ENCODE results near the gene CTDNEP1. TPM values are rescaled to one million over a fixed set of nuclear protein-coding genes. Genes with fewer than 3 reads are reported as not detected.
A peak's percentile ranks its signal among the peaks of the same experiment; 100 is the strongest.
"Not testable (repeated sequence)": the region's sequence is repeated elsewhere in the genome, so short reads cannot be mapped to it uniquely, and the experiment has no call there.

CTDNEP1 gene
- total and polyA plus RNA-seq, 4 donors: 11.0 to 28.6 (median 18.6) TPM

DNA sequence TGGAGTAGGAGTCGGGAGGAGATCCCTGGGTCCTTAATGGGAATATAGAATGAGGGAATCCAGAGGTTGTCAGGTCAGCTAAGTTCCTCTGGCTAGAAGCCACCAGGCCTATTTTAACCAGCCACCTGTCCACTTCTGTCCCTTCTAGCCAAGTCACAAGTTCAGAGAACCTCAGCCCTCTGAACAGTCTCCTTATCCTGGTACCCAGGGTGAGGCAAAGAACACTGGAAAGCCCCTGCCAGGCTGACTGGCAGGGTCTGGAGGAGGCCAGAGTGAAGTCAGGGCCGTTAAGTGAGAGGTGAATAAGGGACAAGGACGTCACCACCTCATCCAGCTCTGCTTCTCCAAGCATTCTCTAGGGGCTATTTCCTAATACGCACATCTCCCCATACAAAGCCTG lies 2.7 kb downstream of the CTDNEP1 start:
- H3K9ac ChIP-seq (ENCODE audit: low read depth in 1 of 2, low read length in 2 of 2): no peak overlapping the region
- no peaks in the 10 kb centered on the region for H3K27me3 ChIP-seq (ENCODE audit: control insufficient read depth in 4 of 4, insufficient read depth in 4 of 4, low read length in 3 of 4)
- DNase-seq (ENCODE audit: low spot score): no peak
- TF ChIP-seq, protein P1, sequence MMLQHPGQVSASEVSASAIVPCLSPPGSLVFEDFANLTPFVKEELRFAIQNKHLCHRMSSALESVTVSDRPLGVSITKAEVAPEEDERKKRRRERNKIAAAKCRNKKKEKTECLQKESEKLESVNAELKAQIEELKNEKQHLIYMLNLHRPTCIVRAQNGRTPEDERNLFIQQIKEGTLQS (IDR thresholded peaks at IDR 0.05): no peak
- no peak for TF ChIP-seq JUND (IDR thresholded peaks at IDR 0.05)
- TF ChIP-seq YY1 (IDR thresholded peaks at IDR 0.05): no peak
- no peak for TF ChIP-seq NR2F2 (IDR thresholded peaks at IDR 0.05)
- H3K4me3 ChIP-seq (ENCODE audit: low read depth in 1 of 3, low read length in 3 of 3): no peak overlapping the region
- H3K36me3 ChIP-seq (ENCODE audit: control insufficient read depth in 4 of 4, insufficient read depth in 3 of 4, low read depth in 1 of 4, low read length in 3 of 4): peaks cover 3 to 24% (median 13%) of the 10 kb centered on the region in 4 donors
- H3K4me1 ChIP-seq (ENCODE audit: control insufficient read depth in 4 of 4, insufficient read depth in 4 of 4, low read length in 3 of 4): peaks cover 3 to 37% (median 30%) of the 10 kb centered on the region in 4 donors
- H3K27ac ChIP-seq (ENCODE audit: low read depth in 1 of 2, low read length in 2 of 2): no peak overlapping the region
- no peaks in the 10 kb centered on the region for H3K9me3 ChIP-seq (ENCODE audit: control insufficient read depth in 4 of 4, low read length in 3 of 4)
- WGBS: 75% methylated on average over 4 of the region's 4 CpGs

DNA sequence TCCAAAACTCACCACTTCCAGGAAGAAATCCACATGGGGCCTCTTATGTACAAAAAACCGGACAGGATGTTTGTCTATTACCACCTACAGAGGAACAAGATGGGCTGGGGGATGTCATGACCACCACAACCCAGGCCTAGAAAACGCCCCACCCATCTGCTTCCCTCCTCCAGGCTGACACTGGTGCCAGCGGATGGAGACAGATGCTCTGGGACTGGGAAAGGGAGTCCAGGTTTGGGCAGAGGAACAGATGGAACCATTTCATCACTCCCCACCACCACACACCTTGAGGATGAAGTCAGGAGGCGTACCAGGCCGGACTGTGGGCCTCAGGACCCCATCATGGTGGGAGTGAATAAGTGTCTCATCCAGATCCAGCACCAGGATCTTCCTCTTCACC lies 4.8 kb downstream of the CTDNEP1 start:
- H3K27ac ChIP-seq (ENCODE audit: low read depth in 1 of 2, low read length in 2 of 2): no peak overlapping the region
- H3K9ac ChIP-seq (ENCODE audit: low read depth in 1 of 2, low read length in 2 of 2): no peak overlapping the region
- no peak for DNase-seq (ENCODE audit: low spot score)
- no peak for TF ChIP-seq YY1 (IDR thresholded peaks at IDR 0.05)
- TF ChIP-seq JUND (IDR thresholded peaks at IDR 0.05): no peak
- no peak for TF ChIP-seq SP1 (IDR thresholded peaks at IDR 0.05)
- TF ChIP-seq RAD21 (IDR thresholded peaks at IDR 0.05): no peak
- TF ChIP-seq EGR1 (IDR thresholded peaks at IDR 0.05; ENCODE audit: low read depth in 2 of 2): no peak
- TF ChIP-seq, protein P2, sequence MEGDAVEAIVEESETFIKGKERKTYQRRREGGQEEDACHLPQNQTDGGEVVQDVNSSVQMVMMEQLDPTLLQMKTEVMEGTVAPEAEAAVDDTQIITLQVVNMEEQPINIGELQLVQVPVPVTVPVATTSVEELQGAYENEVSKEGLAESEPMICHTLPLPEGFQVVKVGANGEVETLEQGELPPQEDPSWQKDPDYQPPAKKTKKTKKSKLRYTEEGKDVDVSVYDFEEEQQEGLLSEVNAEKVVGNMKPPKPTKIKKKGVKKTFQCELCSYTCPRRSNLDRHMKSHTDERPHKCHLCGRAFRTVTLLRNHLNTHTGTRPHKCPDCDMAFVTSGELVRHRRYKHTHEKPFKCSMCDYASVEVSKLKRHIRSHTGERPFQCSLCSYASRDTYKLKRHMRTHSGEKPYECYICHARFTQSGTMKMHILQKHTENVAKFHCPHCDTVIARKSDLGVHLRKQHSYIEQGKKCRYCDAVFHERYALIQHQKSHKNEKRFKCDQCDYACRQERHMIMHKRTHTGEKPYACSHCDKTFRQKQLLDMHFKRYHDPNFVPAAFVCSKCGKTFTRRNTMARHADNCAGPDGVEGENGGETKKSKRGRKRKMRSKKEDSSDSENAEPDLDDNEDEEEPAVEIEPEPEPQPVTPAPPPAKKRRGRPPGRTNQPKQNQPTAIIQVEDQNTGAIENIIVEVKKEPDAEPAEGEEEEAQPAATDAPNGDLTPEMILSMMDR (IDR thresholded peaks at IDR 0.05; ENCODE audit: low read depth, low read length, missing input control): no peak
- H3K9me3 ChIP-seq (ENCODE audit: control insufficient read depth in 4 of 4, low read length in 3 of 4): no peaks in the 10 kb centered on the region
- peaks cover 3 to 24% (median 13%) of the 10 kb centered on the region in 4 donors for H3K36me3 ChIP-seq (ENCODE audit: control insufficient read depth in 4 of 4, insufficient read depth in 3 of 4, low read depth in 1 of 4, low read length in 3 of 4)
- H3K4me3 ChIP-seq (ENCODE audit: low read depth in 1 of 3, low read length in 3 of 3): no peak overlapping the region
- H3K27me3 ChIP-seq (ENCODE audit: control insufficient read depth in 4 of 4, insufficient read depth in 4 of 4, low read length in 3 of 4): no peaks in the 10 kb centered on the region
- WGBS: 94% methylated on average over 5 of the region's 5 CpGs
- peaks cover 3 to 32% (median 25%) of the 10 kb centered on the region in 4 donors for H3K4me1 ChIP-seq (ENCODE audit: control insufficient read depth in 4 of 4, insufficient read depth in 4 of 4, low read length in 3 of 4)

DNA sequence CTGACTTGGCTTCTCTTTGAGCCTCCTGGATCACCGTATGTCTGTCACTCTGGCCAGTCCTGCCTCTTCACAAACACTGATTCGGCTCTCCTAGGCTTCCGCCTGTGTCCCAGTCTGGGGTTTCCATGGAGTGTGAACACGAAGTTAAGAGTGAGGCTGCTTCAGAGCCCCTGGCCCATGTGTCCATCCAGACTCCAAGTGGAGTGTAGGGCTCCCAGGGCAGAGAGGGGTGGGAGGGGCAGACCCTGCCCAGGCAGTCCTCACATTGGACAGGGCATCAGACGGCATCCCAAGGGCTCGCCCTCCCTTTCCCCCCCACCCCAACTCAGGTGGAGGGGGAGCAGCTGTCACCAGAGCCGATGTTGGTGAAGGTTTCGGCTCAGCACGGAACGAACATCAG lies 7.7 kb downstream of the CTDNEP1 start:
- Histone ChIP-seq H3K4me3 (ENCODE audit: low read depth in 1 of 3, low read length in 3 of 3) (peak overlapping the region in 1 of 3 donors; percentile 74), H3K27ac (ENCODE audit: low read depth in 1 of 2, low read length in 2 of 2) (peak overlapping the region; percentile 98 to 99), H3K36me3 (ENCODE audit: control insufficient read depth in 4 of 4, insufficient read depth in 3 of 4, low read depth in 1 of 4, low read length in 3 of 4) (peaks cover 3 to 32% (median 20%) of the 10 kb centered on the region in 4 donors), H3K9ac (ENCODE audit: low read depth in 1 of 2, low read length in 2 of 2) (peak overlapping the region in 1 of 2 donors; percentile 90), H3K4me1 (ENCODE audit: control insufficient read depth in 4 of 4, insufficient read depth in 4 of 4, low read length in 3 of 4) (peaks cover 2 to 32% (median 27%) of the 10 kb centered on the region in 4 donors)
- not testable (repeated sequence) for H3K27me3 ChIP-seq (ENCODE audit: control insufficient read depth in 4 of 4, insufficient read depth in 4 of 4, low read length in 3 of 4); DNase-seq (ENCODE audit: low spot score); H3K9me3 ChIP-seq (ENCODE audit: control insufficient read depth in 4 of 4, low read length in 3 of 4)
- 75% methylated on average over 10 of the region's 10 CpGs for WGBS

DNA sequence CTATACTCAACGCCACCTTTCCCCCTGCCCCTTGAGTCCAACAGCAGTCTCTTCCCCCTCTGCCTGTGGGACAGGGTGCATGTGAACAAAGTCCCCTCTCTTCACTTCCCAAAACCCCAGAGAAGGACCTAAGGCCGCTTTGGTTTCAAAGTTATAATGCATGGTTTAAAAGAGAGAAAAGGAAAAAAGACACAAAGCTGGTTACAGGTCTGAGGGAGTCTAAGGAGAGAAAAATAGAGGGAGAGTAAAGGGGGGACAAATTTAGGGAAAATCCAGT lies 8.1 kb downstream of the CTDNEP1 start:
- Histone ChIP-seq H3K9me3 (ENCODE audit: control insufficient read depth in 4 of 4, low read length in 3 of 4) (no peaks in the 10 kb centered on the region), H3K27ac (ENCODE audit: low read depth in 1 of 2, low read length in 2 of 2) (peak overlapping the region; percentile 98 to 99), H3K4me3 (ENCODE audit: low read depth in 1 of 3, low read length in 3 of 3) (peak overlapping the region; percentile 52 to 91 (median 74)), H3K4me1 (ENCODE audit: control insufficient read depth in 4 of 4, insufficient read depth in 4 of 4, low read length in 3 of 4) (peaks cover 2 to 31% (median 25%) of the 10 kb centered on the region in 4 donors), H3K9ac (ENCODE audit: low read depth in 1 of 2, low read length in 2 of 2) (peak overlapping the region; percentile 83 to 90), H3K27me3 (ENCODE audit: control insufficient read depth in 4 of 4, insufficient read depth in 4 of 4, low read length in 3 of 4) (no peaks in the 10 kb centered on the region), H3K36me3 (ENCODE audit: control insufficient read depth in 4 of 4, insufficient read depth in 3 of 4, low read depth in 1 of 4, low read length in 3 of 4) (peaks cover 3 to 32% (median 20%) of the 10 kb centered on the region in 4 donors)
- DNase-seq (ENCODE audit: low spot score): no peak
- 20% methylated on average over 2 of the region's 2 CpGs for WGBS
- TF ChIP-seq HNF4A (conservative IDR thresholded peaks at IDR 0.05) (no peak), SP1 (IDR thresholded peaks at IDR 0.05) (no peak), RXRA (IDR thresholded peaks at IDR 0.05) (no peak), YY1 (IDR thresholded peaks at IDR 0.05) (no peak), RAD21 (IDR thresholded peaks at IDR 0.05) (no peak), GABPA (IDR thresholded peaks at IDR 0.05 in 1 of 2, conservative IDR thresholded peaks at IDR 0.05 in 1 of 2) (no peak), HNF4G (IDR thresholded peaks at IDR 0.05) (no peak)
- TF ChIP-seq, protein P3, sequence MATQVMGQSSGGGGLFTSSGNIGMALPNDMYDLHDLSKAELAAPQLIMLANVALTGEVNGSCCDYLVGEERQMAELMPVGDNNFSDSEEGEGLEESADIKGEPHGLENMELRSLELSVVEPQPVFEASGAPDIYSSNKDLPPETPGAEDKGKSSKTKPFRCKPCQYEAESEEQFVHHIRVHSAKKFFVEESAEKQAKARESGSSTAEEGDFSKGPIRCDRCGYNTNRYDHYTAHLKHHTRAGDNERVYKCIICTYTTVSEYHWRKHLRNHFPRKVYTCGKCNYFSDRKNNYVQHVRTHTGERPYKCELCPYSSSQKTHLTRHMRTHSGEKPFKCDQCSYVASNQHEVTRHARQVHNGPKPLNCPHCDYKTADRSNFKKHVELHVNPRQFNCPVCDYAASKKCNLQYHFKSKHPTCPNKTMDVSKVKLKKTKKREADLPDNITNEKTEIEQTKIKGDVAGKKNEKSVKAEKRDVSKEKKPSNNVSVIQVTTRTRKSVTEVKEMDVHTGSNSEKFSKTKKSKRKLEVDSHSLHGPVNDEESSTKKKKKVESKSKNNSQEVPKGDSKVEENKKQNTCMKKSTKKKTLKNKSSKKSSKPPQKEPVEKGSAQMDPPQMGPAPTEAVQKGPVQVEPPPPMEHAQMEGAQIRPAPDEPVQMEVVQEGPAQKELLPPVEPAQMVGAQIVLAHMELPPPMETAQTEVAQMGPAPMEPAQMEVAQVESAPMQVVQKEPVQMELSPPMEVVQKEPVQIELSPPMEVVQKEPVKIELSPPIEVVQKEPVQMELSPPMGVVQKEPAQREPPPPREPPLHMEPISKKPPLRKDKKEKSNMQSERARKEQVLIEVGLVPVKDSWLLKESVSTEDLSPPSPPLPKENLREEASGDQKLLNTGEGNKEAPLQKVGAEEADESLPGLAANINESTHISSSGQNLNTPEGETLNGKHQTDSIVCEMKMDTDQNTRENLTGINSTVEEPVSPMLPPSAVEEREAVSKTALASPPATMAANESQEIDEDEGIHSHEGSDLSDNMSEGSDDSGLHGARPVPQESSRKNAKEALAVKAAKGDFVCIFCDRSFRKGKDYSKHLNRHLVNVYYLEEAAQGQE (IDR thresholded peaks at IDR 0.05): no peak
- TF ChIP-seq, protein P1 (IDR thresholded peaks at IDR 0.05): no peak
